ENCODE results near the gene PLCXD3. TPM values are rescaled to one million over a fixed set of nuclear protein-coding genes. Genes with fewer than 3 reads are reported as not detected.

PLCXD3 gene
- not detected for total RNA-seq

GRCh38 chr5:41510176-41510831, at the start of gene PLCXD3:
Gene PLCXD3, minus strand, starts transcription at chr5:41510601. Its CDS starts 75 bp downstream, at chr5:41510526.
- ChIA-PET POLR2A (no interaction called here), CTCF (no interaction called here)
- H3K36me3 Mint-ChIP-seq (ENCODE audit: low read depth): no peaks in the 10 kb centered on the region
- no peak within 1 kb of the TSS for H3K4me3 Mint-ChIP-seq
- peaks cover 31% of the 10 kb centered on the region for H3K27me3 Mint-ChIP-seq
- DNase-seq: no peak
- H3K4me1 Mint-ChIP-seq: no peaks in the 10 kb centered on the region
- no peaks in the 10 kb centered on the region for H3K9me3 Mint-ChIP-seq
- H3K27ac Mint-ChIP-seq: no peak within 1 kb of the TSS

- peaks cover 2% of the 10 kb centered on the region for H3K9me3 Mint-ChIP-seq
- no peak overlapping the region for H3K27ac Mint-ChIP-seq
- DNase-seq: no peak
- no peaks in the 10 kb centered on the region for H3K36me3 Mint-ChIP-seq (ENCODE audit: low read depth)
- ChIA-PET POLR2A (no interaction called here), CTCF (no interaction called here)
- no peaks in the 10 kb centered on the region for H3K4me1 Mint-ChIP-seq
- H3K4me3 Mint-ChIP-seq: no peak overlapping the region
- H3K27me3 Mint-ChIP-seq: no peaks in the 10 kb centered on the region
These were observed 48.8 kb upstream of the PLCXD3 start for GRCh38 chr5:41559184-41559583.

GRCh38 chr5:41558295-41558694, 47.9 kb upstream of the PLCXD3 start:
- ChIA-PET CTCF (no interaction called here), POLR2A (no interaction called here)
- Mint-ChIP-seq H3K4me1 (no peaks in the 10 kb centered on the region), H3K36me3 (ENCODE audit: low read depth) (no peaks in the 10 kb centered on the region), H3K9me3 (peaks cover 2% of the 10 kb centered on the region), H3K27ac (no peak overlapping the region), H3K4me3 (no peak overlapping the region), H3K27me3 (no peaks in the 10 kb centered on the region)
- no peak for DNase-seq

GRCh38 chr5:41547991-41548390, 37.6 kb upstream of the PLCXD3 start:
- no peak overlapping the region for H3K27ac Mint-ChIP-seq
- ChIA-PET POLR2A (no interaction called here), CTCF (no interaction called here)
- H3K36me3 Mint-ChIP-seq (ENCODE audit: low read depth): no peaks in the 10 kb centered on the region
- DNase-seq: no peak
- H3K4me1 Mint-ChIP-seq: no peaks in the 10 kb centered on the region
- no peak overlapping the region for H3K4me3 Mint-ChIP-seq
- H3K9me3 Mint-ChIP-seq: peaks cover 3% of the 10 kb centered on the region
- H3K27me3 Mint-ChIP-seq: no peaks in the 10 kb centered on the region

- H3K4me1 Mint-ChIP-seq: no peaks in the 10 kb centered on the region
- no peaks in the 10 kb centered on the region for H3K27me3 Mint-ChIP-seq
- H3K27ac Mint-ChIP-seq: no peak overlapping the region
- no peak for DNase-seq
- ChIA-PET POLR2A (no interaction called here), CTCF (no interaction called here)
- H3K36me3 Mint-ChIP-seq (ENCODE audit: low read depth): no peaks in the 10 kb centered on the region
- no peaks in the 10 kb centered on the region for H3K9me3 Mint-ChIP-seq
- no peak overlapping the region for H3K4me3 Mint-ChIP-seq
These were observed 31.8 kb upstream of the PLCXD3 start for GRCh38 chr5:41542183-41542582.

GRCh38 chr5:41539454-41539853, 29.1 kb upstream of the PLCXD3 start:
- Mint-ChIP-seq H3K4me1 (no peaks in the 10 kb centered on the region), H3K9me3 (no peaks in the 10 kb centered on the region), H3K36me3 (ENCODE audit: low read depth) (no peaks in the 10 kb centered on the region), H3K27me3 (no peaks in the 10 kb centered on the region), H3K4me3 (no peak overlapping the region), H3K27ac (no peak overlapping the region)
- no peak for DNase-seq
- CTCF ChIA-PET: no interaction called here
- POLR2A ChIA-PET: no interaction called here

- Mint-ChIP-seq H3K27ac (no peak overlapping the region), H3K4me3 (no peak overlapping the region), H3K4me1 (no peaks in the 10 kb centered on the region), H3K27me3 (no peaks in the 10 kb centered on the region), H3K9me3 (no peaks in the 10 kb centered on the region), H3K36me3 (ENCODE audit: low read depth) (no peaks in the 10 kb centered on the region)
- ChIA-PET POLR2A (no interaction called here), CTCF (no interaction called here)
- DNase-seq: no peak
These were observed 27.2 kb upstream of the PLCXD3 start for GRCh38 chr5:41537581-41537980.

- H3K9me3 Mint-ChIP-seq: no peaks in the 10 kb centered on the region
- H3K4me3 Mint-ChIP-seq: no peak overlapping the region
- DNase-seq: no peak
- H3K27me3 Mint-ChIP-seq: no peaks in the 10 kb centered on the region
- no peaks in the 10 kb centered on the region for H3K4me1 Mint-ChIP-seq
- ChIA-PET POLR2A (no interaction called here), CTCF (no interaction called here)
- H3K36me3 Mint-ChIP-seq (ENCODE audit: low read depth): no peaks in the 10 kb centered on the region
- H3K27ac Mint-ChIP-seq: no peak overlapping the region
These were observed 22.1 kb upstream of the PLCXD3 start for GRCh38 chr5:41532485-41532884.

GRCh38 chr5:41527201-41527779, 16.9 kb upstream of the PLCXD3 start:
- Mint-ChIP-seq H3K4me1 (no peaks in the 10 kb centered on the region), H3K9me3 (no peaks in the 10 kb centered on the region), H3K27ac (no peak overlapping the region), H3K36me3 (ENCODE audit: low read depth) (no peaks in the 10 kb centered on the region), H3K27me3 (no peaks in the 10 kb centered on the region), H3K4me3 (no peak overlapping the region)
- DNase-seq: no peak
- ChIA-PET CTCF (no interaction called here), POLR2A (no interaction called here)

- H3K4me3 Mint-ChIP-seq: no peak overlapping the region
- DNase-seq: no peak
- POLR2A ChIA-PET: no interaction called here
- H3K36me3 Mint-ChIP-seq (ENCODE audit: low read depth): no peaks in the 10 kb centered on the region
- CTCF ChIA-PET: no interaction called here
- no peaks in the 10 kb centered on the region for H3K27me3 Mint-ChIP-seq
- no peaks in the 10 kb centered on the region for H3K4me1 Mint-ChIP-seq
- H3K9me3 Mint-ChIP-seq: no peaks in the 10 kb centered on the region
- no peak overlapping the region for H3K27ac Mint-ChIP-seq
These were observed 16.3 kb upstream of the PLCXD3 start for GRCh38 chr5:41526699-41527098.

GRCh38 chr5:41524174-41524573, 13.8 kb upstream of the PLCXD3 start:
- Mint-ChIP-seq H3K27ac (no peak overlapping the region), H3K4me1 (no peaks in the 10 kb centered on the region), H3K4me3 (no peak overlapping the region), H3K36me3 (ENCODE audit: low read depth) (no peaks in the 10 kb centered on the region), H3K9me3 (no peaks in the 10 kb centered on the region), H3K27me3 (no peaks in the 10 kb centered on the region)
- POLR2A ChIA-PET: no interaction called here
- CTCF ChIA-PET: no interaction called here
- DNase-seq: no peak

- no peaks in the 10 kb centered on the region for H3K4me1 Mint-ChIP-seq
- H3K4me3 Mint-ChIP-seq: no peak overlapping the region
- H3K27me3 Mint-ChIP-seq: no peaks in the 10 kb centered on the region
- H3K27ac Mint-ChIP-seq: no peak overlapping the region
- H3K9me3 Mint-ChIP-seq: no peaks in the 10 kb centered on the region
- ChIA-PET POLR2A (no interaction called here), CTCF (no interaction called here)
- no peak for DNase-seq
- H3K36me3 Mint-ChIP-seq (ENCODE audit: low read depth): no peaks in the 10 kb centered on the region
These were observed 11.9 kb upstream of the PLCXD3 start for GRCh38 chr5:41522193-41522786.

- CTCF ChIA-PET: no interaction called here
- POLR2A ChIA-PET: no interaction called here
- no peak overlapping the region for H3K4me3 Mint-ChIP-seq
These were observed 9.4 kb upstream of the PLCXD3 start for GRCh38 chr5:41519801-41520200.

GRCh38 chr5:41517909-41518308, 7.5 kb upstream of the PLCXD3 start:
- H3K4me3 Mint-ChIP-seq: no peak overlapping the region
- no peak for DNase-seq
- H3K9me3 Mint-ChIP-seq: no peaks in the 10 kb centered on the region
- H3K27ac Mint-ChIP-seq: no peak overlapping the region
- no peaks in the 10 kb centered on the region for H3K4me1 Mint-ChIP-seq
- no peaks in the 10 kb centered on the region for H3K36me3 Mint-ChIP-seq (ENCODE audit: low read depth)
- ChIA-PET CTCF (interaction anchor here (1.1 kb wide), 1 partner anchor 613 kb away, joined by 3 read pairs; no protein-coding TSS in a partner anchor), POLR2A (no interaction called here)
- H3K27me3 Mint-ChIP-seq: no peaks in the 10 kb centered on the region

More at GRCh38 chr5:41519801-41520200, 9.4 kb upstream of the PLCXD3 start:
- Mint-ChIP-seq H3K9me3 (no peaks in the 10 kb centered on the region), H3K36me3 (ENCODE audit: low read depth) (no peaks in the 10 kb centered on the region), H3K27me3 (no peaks in the 10 kb centered on the region), H3K4me1 (no peaks in the 10 kb centered on the region), H3K27ac (no peak overlapping the region)
- no peak for DNase-seq

Measured in activated CD4-positive, alpha-beta memory T cell treated with anti-CD3 and anti-CD28 coated beads, Interleukin-2, amount 10 ng/mL, durations not matched to agents 7 days and 5 days (primary cell).